Liver (tissue), 9 donors: ENCODE data around the gene KMT2D. TPM values are rescaled to one million over a fixed set of nuclear protein-coding genes. Genes with fewer than 3 reads are reported as not detected.

ENCODE experiments used
- DNase-seq: peaks from one replicate; pipeline ENCODE4 v3.0.0-alpha.2; 2017; ENCODE audit warnings: low spot score
- H3K27ac ChIP-seq, 2 donors: one replicate each; pipeline ENCODE4 v1.7.0; 2013; ENCODE audit warnings: inconsistent platforms in 2 of 2, low read length in 2 of 2, control low read depth in 1 of 2, low read depth in 1 of 2, mild to moderate bottlenecking in 1 of 2
- H3K27me3 ChIP-seq, 4 donors: one replicate each; pipeline versions ENCODE4 v1.6.1 to v1.7.0; 2013; ENCODE audit warnings: low read length in 3 of 4, inconsistent platforms in 1 of 4, mild to moderate bottlenecking in 1 of 4, moderate library complexity in 1 of 4; ENCODE audit not compliant: control insufficient read depth in 4 of 4, insufficient read depth in 4 of 4
- H3K36me3 ChIP-seq, 4 donors: one replicate each; pipeline versions ENCODE4 v1.6.1 to v1.7.0; 2013; ENCODE audit warnings: low read length in 3 of 4, mild to moderate bottlenecking in 3 of 4, low read depth in 1 of 4, moderate library complexity in 1 of 4; ENCODE audit not compliant: control insufficient read depth in 4 of 4, insufficient read depth in 3 of 4
- H3K4me1 ChIP-seq, 4 donors: one replicate each; pipeline versions ENCODE4 v1.6.1 to v1.7.0; 2013; ENCODE audit warnings: low read length in 3 of 4, mild to moderate bottlenecking in 3 of 4, moderate library complexity in 1 of 4; ENCODE audit not compliant: control insufficient read depth in 4 of 4, insufficient read depth in 4 of 4
- H3K4me3 ChIP-seq, 3 donors: one replicate each; pipeline versions ENCODE4 v1.6.1 to v1.7.0; 2013; ENCODE audit warnings: low read length in 3 of 3, control low read depth in 1 of 3, low read depth in 1 of 3, mild to moderate bottlenecking in 1 of 3
- H3K9ac ChIP-seq, 2 donors: one replicate each; pipeline ENCODE4 v1.7.0; 2013; ENCODE audit warnings: low read length in 2 of 2, mild to moderate bottlenecking in 2 of 2, moderate library complexity in 2 of 2, control low read depth in 1 of 2, low read depth in 1 of 2
- H3K9me3 ChIP-seq, 4 donors: one replicate each; pipeline versions ENCODE4 v1.6.1 to v1.7.0; 2013; ENCODE audit warnings: low read length in 3 of 4; ENCODE audit not compliant: control insufficient read depth in 4 of 4
- EGR1 ChIP-seq, 2 donors: IDR thresholded peaks; 2 replicates each; pipeline ENCODE4 v1.6.1; 2016 to 2018; ENCODE audit warnings: antibody characterized with exemption in 2 of 2, low read depth in 2 of 2
- FOXA1 ChIP-seq: IDR thresholded peaks from 2 replicates; pipeline ENCODE4 v1.6.1; 2016; ENCODE audit warnings: antibody characterized with exemption
- FOXA2 ChIP-seq: IDR thresholded peaks from 2 replicates; pipeline ENCODE4 v1.6.1; 2016; ENCODE audit warnings: antibody characterized with exemption
- GABPA ChIP-seq, 2 donors: IDR thresholded peaks in 1 of 2; conservative IDR thresholded peaks in 1 of 2; 2 replicates each; pipeline ENCODE4 v1.6.1; 2016; ENCODE audit warnings: antibody characterized with exemption in 2 of 2, mild to moderate bottlenecking in 1 of 2, moderate library complexity in 1 of 2
- HNF4A ChIP-seq, 2 donors: conservative IDR thresholded peaks; 2 replicates each; pipeline ENCODE4 v1.6.1; 2016; ENCODE audit warnings: antibody characterized with exemption in 2 of 2, mild to moderate bottlenecking in 2 of 2
- HNF4G ChIP-seq: IDR thresholded peaks from 2 replicates; pipeline ENCODE4 v1.6.1; 2016; ENCODE audit warnings: antibody characterized with exemption
- JUND ChIP-seq, 2 donors: IDR thresholded peaks; 2 replicates each; pipeline ENCODE4 v1.6.1; 2016; ENCODE audit warnings: antibody characterized with exemption in 2 of 2
- NR2F2 ChIP-seq: IDR thresholded peaks from 2 replicates; pipeline ENCODE4 v1.6.1; 2016; ENCODE audit warnings: antibody characterized with exemption
- RAD21 ChIP-seq, 2 donors: IDR thresholded peaks; 2 replicates each; pipeline ENCODE4 v1.6.1; 2016; ENCODE audit warnings: antibody characterized with exemption in 2 of 2, mild to moderate bottlenecking in 2 of 2
- RXRA ChIP-seq, 2 donors: IDR thresholded peaks; 2 replicates each; pipeline ENCODE4 v1.6.1; 2017 to 2018; ENCODE audit warnings: antibody characterized with exemption in 2 of 2, mild to moderate bottlenecking in 1 of 2
- SP1 ChIP-seq: IDR thresholded peaks from 2 replicates; pipeline ENCODE4 v1.6.1; 2018; ENCODE audit warnings: antibody characterized with exemption, mild to moderate bottlenecking
- TAF1 ChIP-seq: conservative IDR thresholded peaks from 2 replicates; pipeline ENCODE4 v1.6.1; 2016; ENCODE audit warnings: antibody characterized with exemption, mild to moderate bottlenecking
- YY1 ChIP-seq: IDR thresholded peaks from 2 replicates; pipeline ENCODE4 v1.6.1; 2016; ENCODE audit warnings: antibody characterized with exemption, mild to moderate bottlenecking
- ZBTB33 ChIP-seq: IDR thresholded peaks from 2 replicates; pipeline ENCODE4 v1.6.1; 2016; ENCODE audit warnings: antibody characterized with exemption
- WGBS: extraction: QIAGEN DNeasy Blood & Tissue Kit; methylation state at CpG from one replicate; pipeline ENCODE4 v1.1.7; 2013; 5-methylcytosine and 5-hydroxymethylcytosine counted together
- polyA plus RNA-seq, 2 donors: library from polyadenylated mRNA; stranded (reverse) in 1 of 2; unstranded in 1 of 2; fragments of 200-250 nt in 1 of 2; fragments of >200 nt in 1 of 2; fragmentation: Nextera tagmentation in 1 of 2; extraction: Ambion mirVana in 1 of 2; gene quantifications; one replicate each; pipeline versions ENCODE4 v1.2.1 to v1.2.3, GENCODE V29; 2013 to 2015
- total RNA-seq, 2 donors: library from RNA; depleted of rRNA; stranded (reverse); fragments of >200 nt; gene quantifications; one replicate each; pipeline ENCODE4 v1.2.3, GENCODE V29; 2014
- TF ChIP-seq, protein P1 (sequence below): fragments of 150-350 bp; IDR thresholded peaks from 2 replicates; pipeline ENCODE4 v1.5.1; 2017; ENCODE audit warnings: improper control_type of control experiment, low read depth, low read length; ENCODE audit not compliant: missing input control
- TF ChIP-seq, protein P2 (sequence below): IDR thresholded peaks from 2 replicates; pipeline ENCODE4 v1.6.1; 2016; ENCODE audit warnings: antibody characterized with exemption, mild to moderate bottlenecking
- TF ChIP-seq, protein P3 (sequence below): IDR thresholded peaks from 2 replicates; pipeline ENCODE4 v1.6.1; 2016; ENCODE audit warnings: antibody characterized with exemption
- TF ChIP-seq, protein P4 (sequence below): IDR thresholded peaks from 2 replicates; pipeline ENCODE4 v1.6.1; 2016; ENCODE audit warnings: antibody characterized with exemption
- donor health status: healthy.
- donor health status: healthy.
- donor health status: healthy.
- donor health status: healthy.
- donor health status: healthy.

KMT2D gene
- total and polyA plus RNA-seq, 4 donors: 4.5 to 53.8 (median 25.0) TPM

DNA sequence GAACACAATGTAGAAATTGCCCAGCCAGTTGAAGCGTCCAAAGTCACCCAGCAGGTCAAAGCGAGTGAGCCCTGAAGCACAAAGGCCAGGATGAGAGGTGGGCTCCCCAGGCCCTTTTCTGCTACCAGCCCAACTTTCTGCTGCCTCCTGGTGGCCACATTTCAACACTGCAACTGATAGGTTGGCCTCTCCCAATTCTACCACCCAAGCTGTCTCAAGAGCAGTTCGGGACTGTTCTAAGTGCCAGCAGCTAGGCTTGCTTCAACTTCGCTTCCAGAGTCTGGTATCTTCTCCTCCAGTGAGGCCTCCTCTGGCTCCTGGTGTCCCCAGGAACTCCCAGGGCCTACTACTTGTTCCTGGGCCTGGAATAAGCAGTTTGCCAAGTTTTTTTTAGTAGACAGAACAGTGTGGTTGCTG lies 37.4 kb upstream of the KMT2D start:
- Histone ChIP-seq H3K4me1 (peaks cover 0 to 10% (median 6%) of the 10 kb centered on the region in 4 donors), H3K4me3 (no peak overlapping the region), H3K36me3 (peaks cover 6 to 49% (median 41%) of the 10 kb centered on the region in 4 donors), H3K9ac (no peak overlapping the region), H3K27ac (no peak overlapping the region), H3K27me3 (peaks cover 0 to 2% (median 0%) of the 10 kb centered on the region in 4 donors), H3K9me3 (no peaks in the 10 kb centered on the region)
- peak; percentile 65 for DNase-seq
- 75% methylated on average over 4 of the region's 4 CpGs for WGBS
- peak; percentile 44 to 68 for TF ChIP-seq RAD21 (IDR thresholded peaks at IDR 0.05)
- TF ChIP-seq, protein P1, sequence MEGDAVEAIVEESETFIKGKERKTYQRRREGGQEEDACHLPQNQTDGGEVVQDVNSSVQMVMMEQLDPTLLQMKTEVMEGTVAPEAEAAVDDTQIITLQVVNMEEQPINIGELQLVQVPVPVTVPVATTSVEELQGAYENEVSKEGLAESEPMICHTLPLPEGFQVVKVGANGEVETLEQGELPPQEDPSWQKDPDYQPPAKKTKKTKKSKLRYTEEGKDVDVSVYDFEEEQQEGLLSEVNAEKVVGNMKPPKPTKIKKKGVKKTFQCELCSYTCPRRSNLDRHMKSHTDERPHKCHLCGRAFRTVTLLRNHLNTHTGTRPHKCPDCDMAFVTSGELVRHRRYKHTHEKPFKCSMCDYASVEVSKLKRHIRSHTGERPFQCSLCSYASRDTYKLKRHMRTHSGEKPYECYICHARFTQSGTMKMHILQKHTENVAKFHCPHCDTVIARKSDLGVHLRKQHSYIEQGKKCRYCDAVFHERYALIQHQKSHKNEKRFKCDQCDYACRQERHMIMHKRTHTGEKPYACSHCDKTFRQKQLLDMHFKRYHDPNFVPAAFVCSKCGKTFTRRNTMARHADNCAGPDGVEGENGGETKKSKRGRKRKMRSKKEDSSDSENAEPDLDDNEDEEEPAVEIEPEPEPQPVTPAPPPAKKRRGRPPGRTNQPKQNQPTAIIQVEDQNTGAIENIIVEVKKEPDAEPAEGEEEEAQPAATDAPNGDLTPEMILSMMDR: peak; percentile 72
- TF ChIP-seq FOXA2: no peak
- TF ChIP-seq NR2F2: no peak

- WGBS: 88% methylated on average over 3 of the region's 3 CpGs
- TF ChIP-seq, protein P2, sequence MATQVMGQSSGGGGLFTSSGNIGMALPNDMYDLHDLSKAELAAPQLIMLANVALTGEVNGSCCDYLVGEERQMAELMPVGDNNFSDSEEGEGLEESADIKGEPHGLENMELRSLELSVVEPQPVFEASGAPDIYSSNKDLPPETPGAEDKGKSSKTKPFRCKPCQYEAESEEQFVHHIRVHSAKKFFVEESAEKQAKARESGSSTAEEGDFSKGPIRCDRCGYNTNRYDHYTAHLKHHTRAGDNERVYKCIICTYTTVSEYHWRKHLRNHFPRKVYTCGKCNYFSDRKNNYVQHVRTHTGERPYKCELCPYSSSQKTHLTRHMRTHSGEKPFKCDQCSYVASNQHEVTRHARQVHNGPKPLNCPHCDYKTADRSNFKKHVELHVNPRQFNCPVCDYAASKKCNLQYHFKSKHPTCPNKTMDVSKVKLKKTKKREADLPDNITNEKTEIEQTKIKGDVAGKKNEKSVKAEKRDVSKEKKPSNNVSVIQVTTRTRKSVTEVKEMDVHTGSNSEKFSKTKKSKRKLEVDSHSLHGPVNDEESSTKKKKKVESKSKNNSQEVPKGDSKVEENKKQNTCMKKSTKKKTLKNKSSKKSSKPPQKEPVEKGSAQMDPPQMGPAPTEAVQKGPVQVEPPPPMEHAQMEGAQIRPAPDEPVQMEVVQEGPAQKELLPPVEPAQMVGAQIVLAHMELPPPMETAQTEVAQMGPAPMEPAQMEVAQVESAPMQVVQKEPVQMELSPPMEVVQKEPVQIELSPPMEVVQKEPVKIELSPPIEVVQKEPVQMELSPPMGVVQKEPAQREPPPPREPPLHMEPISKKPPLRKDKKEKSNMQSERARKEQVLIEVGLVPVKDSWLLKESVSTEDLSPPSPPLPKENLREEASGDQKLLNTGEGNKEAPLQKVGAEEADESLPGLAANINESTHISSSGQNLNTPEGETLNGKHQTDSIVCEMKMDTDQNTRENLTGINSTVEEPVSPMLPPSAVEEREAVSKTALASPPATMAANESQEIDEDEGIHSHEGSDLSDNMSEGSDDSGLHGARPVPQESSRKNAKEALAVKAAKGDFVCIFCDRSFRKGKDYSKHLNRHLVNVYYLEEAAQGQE: no peak
- TF ChIP-seq SP1 (no peak), HNF4G (no peak), YY1 (no peak), ZBTB33 (no peak), FOXA2 (no peak), GABPA (IDR thresholded peaks at IDR 0.05 in 1 of 2, conservative IDR thresholded peaks at IDR 0.05 in 1 of 2) (no peak), HNF4A (conservative IDR thresholded peaks at IDR 0.05) (no peak), RAD21 (IDR thresholded peaks at IDR 0.05) (no peak), RXRA (IDR thresholded peaks at IDR 0.05) (no peak), NR2F2 (no peak), FOXA1 (no peak), EGR1 (IDR thresholded peaks at IDR 0.05; ENCODE audit: low read depth in 2 of 2) (no peak), JUND (IDR thresholded peaks at IDR 0.05) (no peak), TAF1 (no peak)
- TF ChIP-seq, protein P3, sequence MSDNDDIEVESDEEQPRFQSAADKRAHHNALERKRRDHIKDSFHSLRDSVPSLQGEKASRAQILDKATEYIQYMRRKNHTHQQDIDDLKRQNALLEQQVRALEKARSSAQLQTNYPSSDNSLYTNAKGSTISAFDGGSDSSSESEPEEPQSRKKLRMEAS: no peak
- TF ChIP-seq, protein P1: no peak
- TF ChIP-seq, protein P4, sequence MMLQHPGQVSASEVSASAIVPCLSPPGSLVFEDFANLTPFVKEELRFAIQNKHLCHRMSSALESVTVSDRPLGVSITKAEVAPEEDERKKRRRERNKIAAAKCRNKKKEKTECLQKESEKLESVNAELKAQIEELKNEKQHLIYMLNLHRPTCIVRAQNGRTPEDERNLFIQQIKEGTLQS: no peak
- Histone ChIP-seq H3K9ac (no peak overlapping the region), H3K4me3 (no peak overlapping the region), H3K27ac (no peak overlapping the region), H3K9me3 (no peaks in the 10 kb centered on the region), H3K4me1 (peaks cover 2 to 10% (median 8%) of the 10 kb centered on the region in 4 donors), H3K36me3 (peaks cover 4 to 44% (median 38%) of the 10 kb centered on the region in 4 donors), H3K27me3 (peaks cover 0 to 2% (median 2%) of the 10 kb centered on the region in 4 donors)
- DNase-seq: no peak
These were observed 36.8 kb upstream of the KMT2D start for GRCh38 chr12:49097381-49097780.
